HepG2 (cell line): Measurements from ENCODE around the gene LRR1. TPM values are rescaled to one million over a fixed set of nuclear protein-coding genes. Genes with fewer than 3 reads are reported as not detected.

Experiments used
- ARNTL ChIP-seq: sonication (generic); formaldehyde crosslinking; IDR thresholded peaks from 2 replicates; pipeline ENCODE4 v1.4.0; 2020; ENCODE audit warnings: mild to moderate bottlenecking, missing genetic modification reagents
- BCL3 ChIP-seq: sonication (generic); formaldehyde crosslinking; IDR thresholded peaks from 2 replicates; pipeline ENCODE4 v1.5.1; 2020; ENCODE audit warnings: mild to moderate bottlenecking, missing genetic modification reagents, moderate library complexity
- FOXA1 ChIP-seq, 2 experiments: fragments of 450-650 bp in 1 of 2; sonication (generic) in 1 of 2; formaldehyde crosslinking in 1 of 2; IDR thresholded peaks; 2 replicates each; pipeline versions ENCODE4 v1.4.0 to v1.6.1; 2016 to 2020; ENCODE audit warnings: missing genetic modification reagents in 1 of 2
- HOMEZ ChIP-seq: IDR thresholded peaks from 2 replicates; pipeline ENCODE4 v1.6.1; 2016; ENCODE audit warnings: low read depth
- MEIS2 ChIP-seq: sonication (generic); formaldehyde crosslinking; IDR thresholded peaks from 2 replicates; pipeline ENCODE4 v1.9.0; 2021; ENCODE audit warnings: mild to moderate bottlenecking, missing genetic modification reagents
- NR3C1 ChIP-seq: sonication (generic); formaldehyde crosslinking; IDR thresholded peaks from 2 replicates; pipeline ENCODE4 v1.4.0; 2020; ENCODE audit warnings: missing genetic modification reagents
- POGK ChIP-seq: sonication (generic); formaldehyde crosslinking; conservative IDR thresholded peaks from 2 replicates; pipeline ENCODE4 v1.8.0; 2022; ENCODE audit warnings: mild to moderate bottlenecking, moderate library complexity, missing genetic modification reagents
- PRDM4 ChIP-seq: sonication (generic); formaldehyde crosslinking; IDR thresholded peaks from 2 replicates; pipeline ENCODE4 v1.9.0; 2021; ENCODE audit warnings: missing genetic modification reagents, borderline replicate concordance
- RCOR2 ChIP-seq: IDR thresholded peaks from 2 replicates; pipeline ENCODE4 v1.6.1; 2016; ENCODE audit warnings: missing biosample characterization, missing genetic modification reagents
- SIX4 ChIP-seq: sonication (generic); formaldehyde crosslinking; IDR thresholded peaks from 2 replicates; pipeline ENCODE4 v1.4.0; 2020; ENCODE audit warnings: missing genetic modification reagents
- WIZ ChIP-seq: sonication (generic); formaldehyde crosslinking; IDR thresholded peaks from 2 replicates; pipeline ENCODE4 v1.5.1; 2020; ENCODE audit warnings: mild to moderate bottlenecking, missing genetic modification reagents
- ZBTB42 ChIP-seq: sonication (generic); formaldehyde crosslinking; IDR thresholded peaks from 2 replicates; pipeline ENCODE4 v1.5.0; 2020; ENCODE audit warnings: mild to moderate bottlenecking, missing genetic modification reagents
- ZNF740 ChIP-seq: sonication (generic); formaldehyde crosslinking; IDR thresholded peaks from 2 replicates; pipeline ENCODE4 v1.4.0; 2020; ENCODE audit warnings: missing genetic modification reagents
- ZNF891 ChIP-seq: sonication (generic); formaldehyde crosslinking; IDR thresholded peaks from 2 replicates; pipeline ENCODE4 v1.5.0; 2020; ENCODE audit warnings: mild to moderate bottlenecking, missing genetic modification reagents
- ZSCAN25 ChIP-seq: sonication (generic); formaldehyde crosslinking; IDR thresholded peaks from 2 replicates; pipeline ENCODE4 v1.8.0; 2022; ENCODE audit warnings: mild to moderate bottlenecking, missing genetic modification reagents
- polyA plus RNA-seq, 8 experiments: library from polyadenylated mRNA; depleted of rRNA in 3 of 8; stranded (reverse) in 7 of 8; unstranded in 1 of 8; fragments of >200 nt; fragmentation: Illumina TruSeq in 4 of 8; extraction: Trizol in 4 of 8; gene quantifications; 2 replicates each; pipeline versions ENCODE4 v1.2.1 to v1.2.3, GENCODE V29; 2011 to 2016; ENCODE audit warnings: low read depth in 4 of 8, missing spikeins in 1 of 8, mixed read lengths in 1 of 8; ENCODE audit not compliant: insufficient read depth in 1 of 8
- total RNA-seq, 5 experiments: library from RNA; depleted of rRNA; stranded (reverse); fragments of >200 nt; fragmentation: Illumina TruSeq; extraction: Trizol; gene quantifications; 2 replicates each; pipeline ENCODE4 v1.2.3, GENCODE V29; 2016; ENCODE audit warnings: low read depth in 1 of 5
- TF ChIP-seq, protein P1 (sequence below): sonication (generic); formaldehyde crosslinking; conservative IDR thresholded peaks from 2 replicates; pipeline ENCODE4 v1.4.0; 2020; ENCODE audit warnings: mild to moderate bottlenecking, missing genetic modification reagents, moderate library complexity

LRR1 gene
- total and polyA plus RNA-seq, 2 of the 13 experiments (the other 11 are each of a cell fraction or from before 2014, with no cell fraction given): 7.0 to 36.2 TPM

DNA sequence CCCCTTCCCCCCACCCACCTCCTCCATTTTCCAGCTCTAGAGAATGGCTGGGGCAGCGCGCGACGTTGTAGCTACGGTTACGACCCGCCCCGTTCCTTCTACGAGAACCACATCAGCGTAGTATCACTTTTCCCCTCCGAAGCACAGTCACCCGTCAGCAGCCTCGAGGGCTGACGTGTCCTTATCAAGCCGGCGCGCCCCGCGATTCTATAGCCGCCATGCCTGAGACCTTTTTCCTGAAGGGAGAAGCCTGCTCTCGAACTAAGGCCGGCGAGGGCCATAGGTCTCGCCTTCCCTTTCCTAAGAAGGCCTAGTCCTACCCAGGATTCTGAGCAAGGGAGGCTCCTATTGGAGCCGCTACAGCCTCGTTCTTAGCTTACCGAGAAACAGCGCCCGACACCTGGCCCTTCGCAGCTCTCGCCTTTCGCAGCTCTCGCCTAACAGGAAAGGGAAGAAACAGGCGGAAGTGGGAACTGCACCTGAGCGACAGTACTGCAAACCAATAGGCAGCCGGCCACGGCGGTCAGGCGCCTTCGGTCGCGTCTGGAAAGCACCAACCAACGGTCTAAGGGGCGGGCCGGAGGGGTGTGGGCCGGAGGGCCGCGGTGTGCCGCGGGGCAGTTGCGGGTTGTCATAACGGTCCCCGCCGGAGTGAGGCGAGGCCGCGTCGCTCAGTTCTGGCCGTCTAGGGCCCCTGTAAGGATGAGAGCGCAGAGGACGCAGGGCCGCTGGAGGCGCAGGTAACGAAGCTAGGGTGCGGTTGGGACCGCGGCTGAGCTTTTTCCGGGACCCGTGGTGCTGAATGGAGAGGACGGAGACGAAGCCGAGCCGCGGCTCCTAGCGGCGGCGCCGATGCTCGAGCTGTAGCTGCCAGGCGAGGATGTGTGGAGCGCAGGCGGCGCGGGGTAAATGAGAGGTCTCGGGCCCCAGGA, 21.7 kb downstream of the LRR1 start, which contains the start of the genes MGAT2 and RPL36AL (continued):
- TF ChIP-seq, protein P1, sequence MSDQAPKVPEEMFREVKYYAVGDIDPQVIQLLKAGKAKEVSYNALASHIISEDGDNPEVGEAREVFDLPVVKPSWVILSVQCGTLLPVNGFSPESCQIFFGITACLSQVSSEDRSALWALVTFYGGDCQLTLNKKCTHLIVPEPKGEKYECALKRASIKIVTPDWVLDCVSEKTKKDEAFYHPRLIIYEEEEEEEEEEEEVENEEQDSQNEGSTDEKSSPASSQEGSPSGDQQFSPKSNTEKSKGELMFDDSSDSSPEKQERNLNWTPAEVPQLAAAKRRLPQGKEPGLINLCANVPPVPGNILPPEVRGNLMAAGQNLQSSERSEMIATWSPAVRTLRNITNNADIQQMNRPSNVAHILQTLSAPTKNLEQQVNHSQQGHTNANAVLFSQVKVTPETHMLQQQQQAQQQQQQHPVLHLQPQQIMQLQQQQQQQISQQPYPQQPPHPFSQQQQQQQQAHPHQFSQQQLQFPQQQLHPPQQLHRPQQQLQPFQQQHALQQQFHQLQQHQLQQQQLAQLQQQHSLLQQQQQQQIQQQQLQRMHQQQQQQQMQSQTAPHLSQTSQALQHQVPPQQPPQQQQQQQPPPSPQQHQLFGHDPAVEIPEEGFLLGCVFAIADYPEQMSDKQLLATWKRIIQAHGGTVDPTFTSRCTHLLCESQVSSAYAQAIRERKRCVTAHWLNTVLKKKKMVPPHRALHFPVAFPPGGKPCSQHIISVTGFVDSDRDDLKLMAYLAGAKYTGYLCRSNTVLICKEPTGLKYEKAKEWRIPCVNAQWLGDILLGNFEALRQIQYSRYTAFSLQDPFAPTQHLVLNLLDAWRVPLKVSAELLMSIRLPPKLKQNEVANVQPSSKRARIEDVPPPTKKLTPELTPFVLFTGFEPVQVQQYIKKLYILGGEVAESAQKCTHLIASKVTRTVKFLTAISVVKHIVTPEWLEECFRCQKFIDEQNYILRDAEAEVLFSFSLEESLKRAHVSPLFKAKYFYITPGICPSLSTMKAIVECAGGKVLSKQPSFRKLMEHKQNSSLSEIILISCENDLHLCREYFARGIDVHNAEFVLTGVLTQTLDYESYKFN (CRISPR knock-in tag): peak; percentile 2; the same call in 1 of the 2 replicates
- TF ChIP-seq HOMEZ (CRISPR knock-in tag) (peak; percentile 9; the same call in 1 of the 2 replicates), RCOR2 (CRISPR knock-in tag) (no peak), FOXA1 (IDR thresholded peaks at IDR 0.05) (no peak), FOXA1 (CRISPR knock-in tag; IDR thresholded peaks at IDR 0.05) (peak; percentile 3; the same call in 1 of the 2 replicates), ZNF891 (CRISPR knock-in tag) (no peak), ZBTB42 (CRISPR knock-in tag) (0 out of 2 replicates have a peak, but pooled peaks have one; percentile 32), NR3C1 (no peak), BCL3 (CRISPR knock-in tag) (no peak; the same call in 1 of the 2 replicates), MEIS2 (CRISPR knock-in tag) (peak; percentile 91), WIZ (CRISPR knock-in tag) (0 out of 2 replicates have a peak, but pooled peaks have one; percentile 40), ZSCAN25 (peak; percentile 29; the same call in 1 of the 2 replicates), POGK (peak; percentile 56; the same call in 1 of the 2 replicates), SIX4 (CRISPR knock-in tag) (0 out of 2 replicates have a peak, but pooled peaks have one; percentile 5), ZNF740 (no peak), PRDM4 (CRISPR knock-in tag) (no peak), ARNTL (CRISPR knock-in tag) (no peak)
